Osteoblast (primary cell): ENCODE measurements around the gene CXorf49. TPM values are rescaled to one million over a fixed set of nuclear protein-coding genes. Genes with fewer than 3 reads are reported as not detected.
A peak's percentile ranks its signal among the peaks of the same experiment; 100 is the strongest.
"Not testable (repeated sequence)": the region's sequence is repeated elsewhere in the genome, so short reads cannot be mapped to it uniquely, and the experiment has no call there.

ENCODE experiments used
- DNase-seq: peaks from one replicate; pipeline ENCODE4 v3.0.0; 2011; ENCODE audit warnings: low spot score, mixed read lengths; ENCODE audit not compliant: insufficient read length; ENCODE audit errors: missing footprints
- H2AFZ ChIP-seq: 2 replicates; pipeline ENCODE4 v1.6.0; 2011; ENCODE audit warnings: mild to moderate bottlenecking, low read length
- H3K27ac ChIP-seq: 2 replicates; pipeline ENCODE4 v1.5.1; 2011; ENCODE audit warnings: mild to moderate bottlenecking, low read depth, low read length, moderate library complexity
- H3K27me3 ChIP-seq: 2 replicates; pipeline ENCODE4 v1.6.0; 2012; ENCODE audit warnings: mild to moderate bottlenecking, control low read depth, inconsistent platforms, low read length, moderate library complexity; ENCODE audit not compliant: insufficient read depth
- H3K36me3 ChIP-seq: 2 replicates; pipeline ENCODE4 v1.5.1; 2011; ENCODE audit warnings: mild to moderate bottlenecking, low read length, control low read depth, moderate library complexity; ENCODE audit not compliant: insufficient read depth
- H3K4me1 ChIP-seq: 2 replicates; pipeline ENCODE4 v1.5.1; 2011; ENCODE audit warnings: mild to moderate bottlenecking, low read length, control low read depth, moderate library complexity; ENCODE audit not compliant: insufficient read depth
- H3K4me2 ChIP-seq: 2 replicates; pipeline ENCODE4 v1.6.0; 2011; ENCODE audit warnings: mild to moderate bottlenecking, low read length; ENCODE audit not compliant: insufficient read depth
- H3K4me3 ChIP-seq: fragments of 200-600 bp; sonication (generic); 3 replicates; pipeline ENCODE4 v1.5.1; 2012; ENCODE audit warnings: mild to moderate bottlenecking, low read length, inconsistent platforms; ENCODE audit not compliant: insufficient read depth
- H3K79me2 ChIP-seq: 2 replicates; pipeline ENCODE4 v1.6.0; 2012; ENCODE audit warnings: mild to moderate bottlenecking, low read length, control low read depth, inconsistent platforms; ENCODE audit not compliant: insufficient read depth
- H3K9me3 ChIP-seq: 2 replicates; pipeline ENCODE4 v1.5.1; 2011; ENCODE audit warnings: low read depth, low read length, control low read depth
- H4K20me1 ChIP-seq: 2 replicates; pipeline ENCODE4 v1.6.0; 2012; ENCODE audit warnings: mild to moderate bottlenecking, low read length, control low read depth; ENCODE audit not compliant: insufficient read depth
- CTCF ChIP-seq: IDR thresholded peaks from 2 replicates; pipeline ENCODE4 v1.5.1; 2011; ENCODE audit warnings: mild to moderate bottlenecking, low read depth, low read length, moderate library complexity; ENCODE audit errors: extremely low read depth
- total RNA-seq: library from RNA; depleted of rRNA; stranded (reverse); fragments of >200 nt; gene quantifications from 2 replicates; pipeline ENCODE4 v1.2.3, GENCODE V29; 2012

The CXorf49 gene
- total RNA-seq, 1 donor: not detected

GRCh38 chrX:71671043-71671780 is 46.9 kb downstream of the CXorf49 start:
- Histone ChIP-seq H3K79me2 (no peaks in the 10 kb centered on the region), H3K9me3 (no peaks in the 10 kb centered on the region), H3K4me2 (no peak overlapping the region), H3K36me3 (no peaks in the 10 kb centered on the region), H3K27ac (no peak overlapping the region), H3K4me1 (no peaks in the 10 kb centered on the region), H2AFZ (no peak overlapping the region), H3K27me3 (peaks cover 15% of the 10 kb centered on the region), H4K20me1 (no peaks in the 10 kb centered on the region), H3K4me3 (no peak overlapping the region)
- TF ChIP-seq CTCF: no peak
- DNase-seq: no peak

GRCh38 chrX:71669947-71670346 is 48.1 kb downstream of the CXorf49 start:
- H3K4me1 ChIP-seq, H3K27ac ChIP-seq, H3K4me3 ChIP-seq, H3K36me3 ChIP-seq, H4K20me1 ChIP-seq, H3K9me3 ChIP-seq, H2AFZ ChIP-seq, H3K79me2 ChIP-seq, H3K4me2 ChIP-seq: not testable (repeated sequence)
- peak; percentile 89 for DNase-seq
- peaks cover 15% of the 10 kb centered on the region for H3K27me3 ChIP-seq
- peak; percentile 39 for TF ChIP-seq CTCF

GRCh38 chrX:71669492-71669891 is 48.6 kb downstream of the CXorf49 start:
- DNase-seq: no peak
- no peak for TF ChIP-seq CTCF
- Histone ChIP-seq H3K4me3 (no peak overlapping the region), H3K4me1 (no peaks in the 10 kb centered on the region), H4K20me1 (no peaks in the 10 kb centered on the region), H3K27ac (no peak overlapping the region), H2AFZ (no peak overlapping the region), H3K4me2 (no peak overlapping the region), H3K9me3 (no peaks in the 10 kb centered on the region), H3K27me3 (peaks cover 15% of the 10 kb centered on the region), H3K79me2 (no peaks in the 10 kb centered on the region), H3K36me3 (no peaks in the 10 kb centered on the region)

- Histone ChIP-seq H3K27me3 (peaks cover 6% of the 10 kb centered on the region), H3K4me3 (no peak overlapping the region), H3K79me2 (no peaks in the 10 kb centered on the region), H3K9me3 (no peaks in the 10 kb centered on the region), H3K27ac (no peak overlapping the region), H4K20me1 (no peaks in the 10 kb centered on the region), H3K36me3 (no peaks in the 10 kb centered on the region), H3K4me2 (no peak overlapping the region), H2AFZ (no peak overlapping the region), H3K4me1 (no peaks in the 10 kb centered on the region)
- TF ChIP-seq CTCF: no peak
- DNase-seq: no peak
Measured at GRCh38 chrX:71668248-71668595, 49.9 kb downstream of the CXorf49 start.
